Muscle of back (tissue), 13 donors: Measurements from ENCODE around the gene HS3ST4. TPM values are rescaled to one million over a fixed set of nuclear protein-coding genes. Genes with fewer than 3 reads are reported as not detected.

Experiments used
- DNase-seq, 3 donors: peaks; one replicate each; pipeline versions ENCODE4 v3.0.0 to v3.0.0-alpha.2; 2013
- long read RNA-seq, 9 donors: transcript quantifications; one replicate each; lab custom pipeline, GENCODE V29; 2026
- polyA plus RNA-seq, 10 donors: library from polyadenylated mRNA; unstranded; fragments of 120-200 nt; gene quantifications; one replicate each; pipeline ENCODE4 v1.2.1, GENCODE V29; 2013; ENCODE audit not compliant: insufficient read length in 10 of 10

The HS3ST4 gene
- polyA plus RNA-seq, result 1 to 10 TPM in 1 of 10 donors, under 1 TPM in 5, not detected in 4; 0.09 to 1.7 (median 0.12) TPM
- long read RNA-seq, donor 1, result 0 reads
- long read RNA-seq, donor 2, result 0 reads
- long read RNA-seq, donor 3, result 0 reads
- long read RNA-seq, donor 4, result 0 reads
- long read RNA-seq, donor 5, result 0 reads
- long read RNA-seq, donor 6, result 0 reads
- long read RNA-seq, donor 7, result 0 reads
- long read RNA-seq, donor 8, result 0 reads
- long read RNA-seq, donor 9, result 0 reads

DNA sequence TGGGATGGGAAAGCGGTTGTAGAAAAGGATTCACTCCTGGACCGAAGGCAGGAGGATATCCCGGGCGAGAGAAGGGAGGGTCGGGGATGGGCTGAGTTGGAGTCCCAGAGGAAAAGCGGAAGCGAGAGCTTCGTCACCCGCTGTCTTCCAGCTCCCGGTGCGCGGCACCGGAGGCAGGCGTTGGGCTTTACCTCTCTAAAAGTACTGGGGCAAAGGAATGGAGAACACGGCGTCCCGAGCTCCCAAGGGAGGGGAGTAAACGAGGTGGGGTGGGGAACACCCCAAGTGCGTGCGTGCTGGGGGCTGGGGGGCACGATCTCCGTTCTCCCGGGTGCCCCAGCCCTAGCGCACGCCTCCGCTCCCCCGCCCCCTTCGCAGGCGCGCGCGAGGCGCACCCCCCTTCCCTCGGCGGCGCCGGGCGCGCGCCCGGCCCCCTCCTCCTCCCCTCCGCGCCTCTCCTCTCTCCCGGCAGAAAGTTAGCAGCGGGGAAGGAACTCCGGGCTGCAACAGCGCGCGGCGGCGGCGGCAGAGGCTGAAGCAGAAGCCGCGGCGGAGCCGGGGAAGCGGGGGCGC is at the start of gene HS3ST4:
TSS of gene HS3ST4 (plus strand) at position 441 of the 573 bp plus-strand sequence.
- no peak for DNase-seq

GRCh38 chr16:25643633-25644032 is 48.1 kb upstream of the HS3ST4 start:
- no peak for DNase-seq

DNA sequence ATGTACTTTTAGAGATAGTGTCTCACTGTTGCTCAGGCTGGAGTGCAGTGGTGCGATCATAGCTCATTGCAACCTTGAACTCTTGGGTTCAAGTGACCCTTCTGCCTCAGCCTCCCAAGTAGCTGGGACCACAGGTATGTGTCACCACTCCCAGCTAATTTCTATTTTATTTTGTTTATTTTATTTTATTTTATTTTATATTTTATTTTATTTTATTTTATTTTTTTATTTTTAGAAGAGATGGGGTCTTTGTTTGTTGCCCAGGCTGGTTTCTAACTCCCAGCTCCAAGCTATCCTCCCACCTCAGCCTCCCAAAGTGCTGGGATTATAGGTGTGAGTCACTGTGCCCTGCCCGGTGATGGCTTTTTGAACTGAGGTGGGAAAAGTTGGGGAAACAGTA is 35.1 kb upstream of the HS3ST4 start:
- no peak for DNase-seq

- no peak for DNase-seq
Measured at GRCh38 chr16:25676820-25677219, 14.9 kb upstream of the HS3ST4 start.

GRCh38 chr16:25679511-25679910 is 12.2 kb upstream of the HS3ST4 start:
- DNase-seq, result no peak

DNA sequence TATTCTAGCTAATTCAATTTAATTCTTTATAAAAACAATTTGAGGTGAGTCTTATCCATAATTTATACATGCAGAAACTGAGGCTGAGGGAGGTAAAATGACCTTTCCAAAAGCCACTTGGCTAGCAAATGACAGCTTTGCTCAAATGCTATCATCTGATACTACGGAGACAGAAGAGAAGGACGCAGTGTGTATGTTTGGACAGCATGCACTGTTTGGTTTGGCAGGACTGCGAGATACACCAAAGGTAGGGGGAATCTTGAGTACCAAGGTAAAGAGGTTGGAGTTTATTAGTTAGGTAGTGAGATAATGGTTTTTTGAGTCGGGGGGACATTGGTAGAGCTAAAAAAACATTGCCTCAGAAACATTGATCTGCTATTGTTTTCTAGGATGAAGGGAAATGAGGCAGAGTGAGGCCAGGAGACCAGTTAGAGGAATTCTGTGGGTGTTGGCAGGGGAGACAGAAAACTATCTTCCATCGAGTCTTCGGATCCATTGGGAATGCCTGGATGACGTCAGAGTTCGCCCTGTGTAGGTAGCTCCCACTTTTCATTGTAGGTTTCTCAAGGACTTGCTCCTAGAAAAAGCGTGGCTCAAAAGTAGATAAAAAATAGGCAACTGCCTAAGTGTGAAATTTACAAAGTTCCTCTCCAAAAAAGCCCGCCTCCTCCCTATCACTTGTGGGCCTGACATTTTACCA is 2.5 kb upstream of the HS3ST4 start:
- no peak for DNase-seq

- no peak for DNase-seq
Measured at GRCh38 chr16:25690552-25691143, 1.1 kb upstream of the HS3ST4 start.

DNA sequence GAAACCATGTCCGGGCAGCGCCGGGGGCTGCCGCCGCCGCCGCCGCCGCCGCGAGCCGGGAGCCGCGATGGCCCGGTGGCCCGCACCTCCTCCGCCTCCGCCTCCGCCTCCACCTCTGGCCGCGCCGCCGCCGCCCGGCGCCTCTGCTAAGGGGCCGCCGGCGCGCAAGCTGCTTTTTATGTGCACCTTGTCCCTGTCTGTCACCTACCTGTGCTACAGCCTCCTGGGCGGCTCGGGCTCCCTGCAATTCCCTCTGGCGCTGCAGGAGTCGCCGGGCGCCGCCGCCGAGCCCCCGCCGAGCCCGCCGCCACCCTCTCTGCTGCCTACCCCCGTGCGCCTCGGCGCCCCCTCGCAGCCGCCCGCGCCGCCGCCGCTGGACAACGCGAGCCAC is 587 bp downstream of the HS3ST4 start:
- no peak for DNase-seq

DNA sequence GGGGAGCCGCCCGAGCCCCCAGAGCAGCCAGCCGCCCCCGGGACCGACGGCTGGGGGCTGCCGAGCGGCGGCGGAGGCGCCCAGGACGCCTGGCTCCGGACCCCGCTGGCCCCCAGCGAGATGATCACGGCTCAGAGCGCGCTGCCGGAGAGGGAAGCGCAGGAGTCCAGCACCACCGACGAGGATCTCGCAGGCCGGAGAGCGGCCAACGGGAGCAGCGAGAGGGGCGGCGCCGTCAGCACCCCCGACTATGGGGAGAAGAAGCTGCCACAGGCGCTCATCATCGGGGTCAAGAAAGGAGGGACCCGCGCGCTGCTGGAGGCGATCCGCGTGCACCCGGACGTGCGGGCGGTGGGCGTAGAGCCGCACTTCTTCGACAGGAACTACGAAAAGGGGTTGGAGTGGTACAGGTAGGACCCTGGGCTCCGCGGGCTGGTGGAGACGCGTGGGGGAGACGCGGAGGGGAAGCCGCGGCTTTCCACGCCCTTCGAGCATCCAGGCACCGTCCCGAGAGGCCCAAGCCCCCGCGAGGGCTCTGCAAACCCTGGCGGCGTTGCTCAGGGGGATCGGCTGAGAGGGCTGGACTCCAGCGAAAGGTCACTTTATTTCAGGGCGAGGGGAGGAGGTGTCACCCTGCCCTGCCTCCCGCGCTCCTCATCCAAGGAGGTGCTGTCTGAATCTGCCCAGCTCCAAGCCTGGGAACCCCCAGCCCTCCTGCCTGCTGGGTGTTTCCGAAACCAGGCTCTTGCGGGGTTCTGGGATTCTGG is 1.2 kb downstream of the HS3ST4 start:
- DNase-seq, result no peak

DNA sequence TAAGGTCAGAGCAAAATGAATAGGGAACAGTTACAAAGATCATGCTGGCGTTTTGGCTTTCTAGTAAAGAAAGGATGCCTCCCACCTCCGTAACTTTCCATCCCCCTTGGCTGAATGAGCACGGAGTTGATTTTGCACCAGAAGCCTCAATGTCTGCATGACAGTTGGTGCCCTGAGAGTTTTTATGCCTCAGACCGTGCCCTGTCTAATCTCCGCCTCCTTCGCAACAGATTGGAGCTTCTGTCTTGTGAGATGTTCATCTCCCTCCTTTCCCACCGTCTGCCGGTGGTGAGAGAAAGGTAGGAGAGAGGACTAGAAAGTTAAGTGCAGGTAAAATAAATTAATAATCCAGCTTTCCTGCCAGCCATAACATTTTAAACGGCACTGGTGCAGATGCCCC is 1.9 kb downstream of the HS3ST4 start:
- DNase-seq, result no peak

DNA sequence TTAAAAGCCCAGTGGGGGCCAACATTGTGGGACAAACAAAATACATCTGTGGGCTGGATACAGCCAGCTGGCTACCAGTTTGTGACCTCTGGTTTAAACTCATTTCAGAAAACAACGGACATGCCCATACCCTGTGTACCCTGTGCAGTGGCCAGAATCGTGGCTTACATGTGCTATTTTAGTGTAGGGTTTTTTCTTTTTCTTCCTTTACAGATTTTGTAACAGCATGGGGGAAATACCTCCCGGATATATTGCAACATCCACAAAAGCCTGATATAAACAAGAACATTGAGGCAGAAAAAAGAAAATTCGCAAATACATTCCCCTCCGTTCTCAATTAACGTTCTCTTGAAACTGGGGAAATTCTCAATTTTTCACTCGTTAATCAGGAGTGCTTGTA is 7.3 kb downstream of the HS3ST4 start:
- no peak for DNase-seq

DNA sequence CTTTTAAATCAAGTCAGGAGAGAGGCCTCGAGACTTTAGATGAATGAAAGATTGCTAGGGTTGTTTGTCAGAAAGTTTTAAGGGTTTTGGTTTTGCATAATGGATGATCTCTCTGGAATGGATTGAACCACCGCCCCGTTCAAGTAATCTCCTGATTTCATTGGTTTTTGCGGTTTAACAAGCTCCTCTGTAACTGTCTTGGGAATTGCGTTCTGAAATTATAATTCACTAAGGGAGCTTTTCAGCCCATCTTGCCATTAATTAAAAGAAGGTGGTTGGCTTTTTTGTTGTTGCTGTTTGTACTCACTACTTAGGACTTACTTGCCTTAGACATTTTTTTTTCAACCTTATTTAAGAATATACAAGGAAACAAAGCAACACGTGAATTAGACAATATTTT is 8.8 kb downstream of the HS3ST4 start:
- DNase-seq, result no peak

DNA sequence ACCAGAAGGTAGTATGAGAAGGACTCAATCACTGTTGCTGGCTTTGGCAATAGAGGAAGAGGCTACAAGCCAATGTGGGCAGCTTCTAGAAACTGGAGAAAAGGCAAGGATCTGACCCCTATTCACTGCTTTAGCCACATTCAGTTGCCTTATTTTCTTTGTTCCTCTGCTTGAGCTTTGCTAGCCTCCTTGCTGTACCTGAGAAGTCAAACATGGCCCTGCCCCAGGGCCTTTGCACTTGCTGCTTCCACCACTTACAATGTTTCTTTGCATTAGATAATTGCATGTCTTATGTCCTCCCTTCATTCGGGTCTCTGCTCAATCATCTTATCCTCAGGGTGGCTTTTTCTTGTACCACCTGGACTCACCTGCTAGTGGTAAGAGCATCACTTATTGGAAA is 15.8 kb downstream of the HS3ST4 start:
- no peak for DNase-seq

DNA sequence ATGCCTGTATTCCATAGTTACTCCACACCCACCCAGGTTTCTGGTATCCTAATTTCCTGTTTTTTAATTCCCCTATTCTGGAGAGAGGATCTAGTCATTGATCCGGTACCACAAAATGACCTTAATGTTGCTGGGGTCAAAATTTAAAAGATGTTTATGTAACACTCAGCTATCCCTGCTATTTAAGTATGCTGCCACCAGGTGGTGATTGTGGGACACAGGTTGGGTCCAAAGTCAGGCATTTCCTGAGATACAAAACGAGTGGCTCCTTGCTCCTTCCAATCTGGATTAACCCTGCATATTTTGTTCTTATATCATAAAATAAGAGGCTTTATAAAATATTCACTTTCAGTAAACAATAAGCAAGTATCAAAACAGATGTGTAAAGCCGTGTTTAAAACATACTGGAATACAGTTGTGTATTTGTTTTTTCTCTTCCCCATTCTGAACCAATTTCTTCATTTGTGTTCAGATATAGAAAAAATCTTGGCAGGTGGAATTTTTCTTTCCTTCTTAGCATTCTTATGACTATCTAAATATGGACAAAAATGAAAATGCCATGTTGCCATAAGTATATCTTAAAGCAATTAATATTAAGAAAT is 16.3 kb downstream of the HS3ST4 start:
- no peak for DNase-seq

- DNase-seq, result no peak
Measured at GRCh38 chr16:25709213-25709612, 17.5 kb downstream of the HS3ST4 start.

GRCh38 chr16:25713785-25714570 is 22.2 kb downstream of the HS3ST4 start:
- no peak for DNase-seq

DNA sequence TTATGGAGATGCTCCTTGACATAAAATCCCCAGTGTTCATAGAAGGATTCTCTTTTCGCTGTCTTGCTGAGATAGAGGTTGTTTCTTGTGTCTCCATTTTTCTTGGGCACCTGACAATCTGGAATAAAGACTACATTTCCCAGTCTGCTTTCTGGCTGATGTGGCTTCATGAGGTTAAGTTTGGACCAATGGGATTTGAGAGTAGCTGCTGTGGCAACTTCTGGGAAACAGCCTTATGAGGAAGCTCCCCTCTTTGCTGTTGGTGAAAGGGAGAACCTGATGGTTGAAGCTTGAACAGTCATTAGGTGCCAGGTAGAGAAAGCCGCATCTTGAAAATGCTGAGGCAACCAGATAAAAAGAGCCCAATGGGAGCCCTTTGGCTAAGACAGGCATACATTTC is 24.4 kb downstream of the HS3ST4 start:
- no peak for DNase-seq

GRCh38 chr16:25721439-25721838 is 29.7 kb downstream of the HS3ST4 start:
- DNase-seq, result no peak

DNA sequence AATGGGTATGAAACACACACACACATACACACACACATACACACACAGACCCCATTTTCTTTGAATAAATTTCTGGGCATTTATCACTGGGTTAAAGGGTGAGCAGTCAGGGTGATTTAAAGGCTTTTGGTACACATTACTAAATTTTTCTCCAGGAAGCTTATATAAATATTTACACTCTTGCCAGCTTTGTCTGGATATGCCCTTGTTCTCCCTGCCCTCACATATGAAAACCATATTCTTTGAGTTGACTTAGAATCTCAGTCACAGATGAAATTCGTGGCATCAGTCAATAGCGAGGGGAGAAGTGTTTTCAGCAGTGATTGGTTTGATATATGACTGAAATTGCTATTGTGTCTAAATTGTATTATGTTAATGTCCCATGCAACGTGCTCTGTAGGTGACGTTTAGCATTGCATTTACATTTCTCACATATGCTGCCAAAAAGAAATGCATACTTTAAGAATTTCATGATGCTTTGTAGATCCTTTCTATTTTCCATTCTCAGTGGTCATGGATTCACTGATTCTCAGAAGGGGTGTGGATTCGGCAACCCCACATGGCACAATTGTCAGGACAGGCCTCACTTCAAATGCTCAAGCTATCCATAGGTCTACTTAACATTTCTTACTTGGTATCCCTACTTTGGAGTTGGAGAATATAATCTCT is 34.8 kb downstream of the HS3ST4 start:
- DNase-seq, result no peak

- DNase-seq, result no peak
Measured at GRCh38 chr16:25729188-25729915, 37.6 kb downstream of the HS3ST4 start.
